Endothelial cell of umbilical vein (primary cell): ENCODE data around the gene TMEM161A.

Source experiments
- EZH2 ChIP-seq: IDR thresholded peaks from 2 replicates; pipeline ENCODE4 v1.6.1; 2012; ENCODE audit warnings: borderline replicate concordance, low read depth, mild to moderate bottlenecking, moderate library complexity, low read length, inconsistent platforms; ENCODE audit not compliant: severe bottlenecking
- FOS ChIP-seq: IDR thresholded peaks from 2 replicates; pipeline ENCODE4 v1.6.1; 2011; ENCODE audit warnings: mild to moderate bottlenecking, low read length, moderate library complexity, borderline replicate concordance; ENCODE audit not compliant: insufficient read depth
- POLR2A ChIP-seq: IDR thresholded peaks from 2 replicates; pipeline ENCODE4 v1.6.1; 2012; ENCODE audit warnings: low read depth, mild to moderate bottlenecking, control low read depth, low read length
- POLR2AphosphoS5 ChIP-seq: IDR thresholded peaks from 2 replicates; pipeline ENCODE4 v1.6.1; 2012; ENCODE audit warnings: low read depth, mild to moderate bottlenecking, control low read depth, low read length, moderate library complexity; ENCODE audit not compliant: insufficient read depth
- TF ChIP-seq, protein P1 (sequence below), 2 donors: IDR thresholded peaks; 1 replicate in 1 of 2; 2 replicates in 1 of 2; pipeline ENCODE4 v1.5.1; 2011; ENCODE audit warnings: low read length in 2 of 2, mild to moderate bottlenecking in 2 of 2, moderate library complexity in 2 of 2, control low read depth in 1 of 2, inconsistent platforms in 1 of 2, low read depth in 1 of 2; ENCODE audit not compliant: insufficient read depth in 1 of 2; ENCODE audit errors: extremely low read depth in 1 of 2

DNA sequence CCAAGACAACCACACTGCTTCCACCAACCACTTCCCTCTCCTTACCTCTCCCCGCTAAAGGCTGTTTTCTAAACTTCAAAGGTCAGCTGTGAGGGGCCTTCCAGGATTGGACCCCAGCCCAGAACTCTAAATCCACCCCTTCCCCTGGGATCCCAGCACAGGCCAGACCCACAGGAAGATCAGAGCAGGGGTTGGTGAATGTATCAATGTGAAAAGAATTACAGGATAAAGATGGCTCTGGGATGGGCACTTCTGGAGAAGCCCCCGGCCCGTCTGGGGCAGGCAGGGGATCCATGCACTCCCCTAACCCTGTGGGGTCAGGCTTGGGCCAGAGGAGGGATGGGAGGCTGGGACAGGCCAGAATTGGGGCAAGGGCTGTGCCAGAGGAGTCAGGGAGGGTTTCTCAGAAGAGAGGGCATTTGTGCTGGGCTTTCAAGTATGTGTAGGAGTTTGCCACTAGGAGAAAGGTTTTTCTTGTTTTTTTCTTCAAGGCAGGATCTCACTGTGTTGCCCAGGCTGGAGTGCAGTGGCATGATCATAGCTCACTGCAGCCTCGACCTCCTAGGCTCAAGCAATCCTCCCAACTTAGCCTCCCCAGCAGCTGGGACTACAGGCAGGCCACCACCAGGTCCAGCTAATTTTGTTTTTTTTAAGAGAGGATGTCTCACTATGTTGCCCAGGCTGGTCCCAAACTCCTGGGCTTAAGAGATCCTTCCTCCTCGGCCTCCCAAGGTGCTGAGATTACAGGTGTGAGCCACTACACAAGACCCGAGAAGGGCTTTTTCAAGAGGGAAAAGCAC lies 32.8 kb upstream of the TMEM161A start:
- TF ChIP-seq, protein P1, sequence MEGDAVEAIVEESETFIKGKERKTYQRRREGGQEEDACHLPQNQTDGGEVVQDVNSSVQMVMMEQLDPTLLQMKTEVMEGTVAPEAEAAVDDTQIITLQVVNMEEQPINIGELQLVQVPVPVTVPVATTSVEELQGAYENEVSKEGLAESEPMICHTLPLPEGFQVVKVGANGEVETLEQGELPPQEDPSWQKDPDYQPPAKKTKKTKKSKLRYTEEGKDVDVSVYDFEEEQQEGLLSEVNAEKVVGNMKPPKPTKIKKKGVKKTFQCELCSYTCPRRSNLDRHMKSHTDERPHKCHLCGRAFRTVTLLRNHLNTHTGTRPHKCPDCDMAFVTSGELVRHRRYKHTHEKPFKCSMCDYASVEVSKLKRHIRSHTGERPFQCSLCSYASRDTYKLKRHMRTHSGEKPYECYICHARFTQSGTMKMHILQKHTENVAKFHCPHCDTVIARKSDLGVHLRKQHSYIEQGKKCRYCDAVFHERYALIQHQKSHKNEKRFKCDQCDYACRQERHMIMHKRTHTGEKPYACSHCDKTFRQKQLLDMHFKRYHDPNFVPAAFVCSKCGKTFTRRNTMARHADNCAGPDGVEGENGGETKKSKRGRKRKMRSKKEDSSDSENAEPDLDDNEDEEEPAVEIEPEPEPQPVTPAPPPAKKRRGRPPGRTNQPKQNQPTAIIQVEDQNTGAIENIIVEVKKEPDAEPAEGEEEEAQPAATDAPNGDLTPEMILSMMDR (IDR thresholded peaks at IDR 0.05; ENCODE audit: extremely low read depth in 1 of 2, insufficient read depth in 1 of 2, low read depth in 1 of 2, low read length in 2 of 2) = no peak
- TF ChIP-seq EZH2 (no peak), POLR2A (no peak), POLR2AphosphoS5 (no peak), FOS (no peak)
